Neural progenitor cell (in vitro differentiated cells): ENCODE measurements around the gene PROSER2. TPM values are rescaled to one million over a fixed set of nuclear protein-coding genes. Genes with fewer than 3 reads are reported as not detected.

ENCODE experiments used
- DNase-seq: peaks from one replicate; pipeline ENCODE4 v3.0.0-alpha.2; 2016; ENCODE audit warnings: low spot score
- H2AFZ ChIP-seq: fragments of 200-600 bp; sonication (generic); replicated peaks from 2 replicates; pipeline ENCODE4 v1.6.1; 2016; ENCODE audit warnings: antibody characterized with exemption
- H3F3A ChIP-seq: fragments of 200-600 bp; sonication (generic); 2 replicates; pipeline ENCODE4 v1.6.1; 2016; ENCODE audit warnings: antibody characterized with exemption, low read depth
- H3K27ac ChIP-seq: fragments of 200-600 bp; sonication (generic); 2 replicates; pipeline ENCODE4 v1.5.1; 2016; ENCODE audit warnings: mild to moderate bottlenecking
- H3K27me3 ChIP-seq: fragments of 200-600 bp; sonication (generic); 2 replicates; pipeline ENCODE4 v1.6.1; 2016; ENCODE audit warnings: mild to moderate bottlenecking, moderate library complexity
- H3K36me3 ChIP-seq: fragments of 200-600 bp; sonication (generic); 2 replicates; pipeline ENCODE4 v1.5.1; 2016
- H3K4me1 ChIP-seq: fragments of 200-600 bp; sonication (generic); 2 replicates; pipeline ENCODE4 v1.6.1; 2016; ENCODE audit warnings: mixed run types
- H3K4me2 ChIP-seq: fragments of 200-600 bp; sonication (generic); 2 replicates; pipeline ENCODE4 v1.6.1; 2016
- H3K4me3 ChIP-seq: fragments of 200-600 bp; sonication (generic); 2 replicates; pipeline ENCODE4 v1.5.1; 2016
- H3K79me2 ChIP-seq: fragments of 200-600 bp; sonication (generic); 2 replicates; pipeline ENCODE4 v1.6.1; 2016; ENCODE audit warnings: low read depth
- H3K9ac ChIP-seq: fragments of 200-600 bp; sonication (generic); 2 replicates; pipeline ENCODE4 v1.6.1; 2016
- H3K9me3 ChIP-seq: fragments of 200-600 bp; sonication (generic); 2 replicates; pipeline ENCODE4 v1.5.1; 2016; ENCODE audit warnings: low read depth
- H4K20me1 ChIP-seq: fragments of 200-600 bp; sonication (generic); 2 replicates; pipeline ENCODE4 v1.6.1; 2016; ENCODE audit warnings: low read depth
- H3K27ac Mint-ChIP-seq: 3 replicates; pipeline ENCODE4 v1.8.0; 2021; ENCODE audit warnings: mixed read lengths
- H3K27me3 Mint-ChIP-seq: 2 replicates; pipeline ENCODE4 v1.8.0; 2022; ENCODE audit warnings: low read depth, mild to moderate bottlenecking, inconsistent platforms, moderate library complexity, mixed read lengths; ENCODE audit not compliant: insufficient read depth
- H3K36me3 Mint-ChIP-seq: 3 replicates; pipeline ENCODE4 v1.8.0; 2021; ENCODE audit warnings: mixed read lengths
- H3K4me1 Mint-ChIP-seq: 3 replicates; pipeline ENCODE4 v1.8.0; 2021; ENCODE audit warnings: mixed read lengths
- H3K4me3 Mint-ChIP-seq: 3 replicates; pipeline ENCODE4 v1.8.0; 2021; ENCODE audit warnings: mild to moderate bottlenecking, moderate library complexity, mixed read lengths
- H3K9me3 Mint-ChIP-seq: 3 replicates; pipeline ENCODE4 v1.8.0; 2020; ENCODE audit warnings: mixed read lengths
- CTCF ChIP-seq: fragments of 200-600 bp; sonication (generic); IDR thresholded peaks from 2 replicates; pipeline ENCODE4 v1.5.1; 2017; ENCODE audit warnings: antibody characterized with exemption, mild to moderate bottlenecking
- EZH2 ChIP-seq: fragments of 200-600 bp; sonication (generic); IDR thresholded peaks from 2 replicates; pipeline ENCODE4 v1.6.1; 2017; ENCODE audit warnings: antibody characterized with exemption, mild to moderate bottlenecking, moderate library complexity
- EZH2phosphoT487 ChIP-seq: fragments of 200-600 bp; sonication (generic); IDR thresholded peaks from 2 replicates; pipeline ENCODE4 v1.6.1; 2017; ENCODE audit warnings: antibody characterized with exemption
- total RNA-seq: library from RNA; depleted of rRNA; stranded (reverse); fragments of >200 nt; gene quantifications from 2 replicates; pipeline ENCODE4 v1.2.3, GENCODE V29; 2015; ENCODE audit warnings: low replicate concordance

The PROSER2 gene
- total RNA-seq, 1 donor from 2014 or later, result 2.3 TPM

GRCh38 chr10:11810313-11810766, 12.8 kb upstream of the PROSER2 start:
- no peaks in the 10 kb centered on the region for H3K9me3 Mint-ChIP-seq

GRCh38 chr10:11810973-11811372, 12.2 kb upstream of the PROSER2 start:
- H3K27me3 ChIP-seq, result no peaks in the 10 kb centered on the region
- H3K4me3 ChIP-seq, result no peak overlapping the region
- no peaks in the 10 kb centered on the region for H3K36me3 ChIP-seq
- peak overlapping the region; percentile 38 for H3K4me2 ChIP-seq
- no peaks in the 10 kb centered on the region for H4K20me1 ChIP-seq
- Mint-ChIP-seq H3K9me3 (no peaks in the 10 kb centered on the region), H3K36me3 (no peaks in the 10 kb centered on the region), H3K4me1 (peaks cover 9% of the 10 kb centered on the region), H3K27ac (no peak overlapping the region), H3K27me3 (peaks cover 4% of the 10 kb centered on the region), H3K4me3 (no peak overlapping the region)
- peak overlapping the region; percentile 29 for H2AFZ ChIP-seq
- H3K9ac ChIP-seq, result no peak overlapping the region
- H3K4me1 ChIP-seq, result peaks cover 11% of the 10 kb centered on the region
- peaks cover 5% of the 10 kb centered on the region for H3F3A ChIP-seq
- H3K27ac ChIP-seq, result no peak overlapping the region
- TF ChIP-seq EZH2phosphoT487, result no peak
- no peak for TF ChIP-seq EZH2
- TF ChIP-seq CTCF, result no peak
- DNase-seq, result no peak
- H3K9me3 ChIP-seq, result no peaks in the 10 kb centered on the region
- no peaks in the 10 kb centered on the region for H3K79me2 ChIP-seq

More at GRCh38 chr10:11810313-11810766, 12.8 kb upstream of the PROSER2 start:
- Histone ChIP-seq H3K4me1 (peaks cover 11% of the 10 kb centered on the region), H3K36me3 (no peaks in the 10 kb centered on the region), H3K4me2 (peak overlapping the region; percentile 38), H3K27me3 (no peaks in the 10 kb centered on the region), H4K20me1 (no peaks in the 10 kb centered on the region), H3K9ac (peak overlapping the region; percentile 27), H3K27ac (no peak overlapping the region), H3K79me2 (no peaks in the 10 kb centered on the region), H3K4me3 (no peak overlapping the region), H3F3A (peaks cover 5% of the 10 kb centered on the region), H2AFZ (peak overlapping the region; percentile 29), H3K9me3 (no peaks in the 10 kb centered on the region)
- no peak overlapping the region for H3K4me3 Mint-ChIP-seq
- TF ChIP-seq EZH2phosphoT487 (no peak), EZH2 (no peak), CTCF (no peak)
- peaks cover 4% of the 10 kb centered on the region for H3K27me3 Mint-ChIP-seq
- H3K4me1 Mint-ChIP-seq, result peaks cover 9% of the 10 kb centered on the region
- H3K27ac Mint-ChIP-seq, result peak overlapping the region; percentile 84
- no peak for DNase-seq
- no peaks in the 10 kb centered on the region for H3K36me3 Mint-ChIP-seq

GRCh38 chr10:11813177-11813576, 10.0 kb upstream of the PROSER2 start:
- Histone ChIP-seq H3K27me3 (no peaks in the 10 kb centered on the region), H3K4me3 (no peak overlapping the region), H3F3A (peaks cover 5% of the 10 kb centered on the region), H3K27ac (no peak overlapping the region), H4K20me1 (no peaks in the 10 kb centered on the region), H3K36me3 (no peaks in the 10 kb centered on the region), H3K4me2 (no peak overlapping the region), H3K9me3 (no peaks in the 10 kb centered on the region), H2AFZ (no peak overlapping the region), H3K4me1 (peaks cover 11% of the 10 kb centered on the region), H3K9ac (no peak overlapping the region), H3K79me2 (no peaks in the 10 kb centered on the region)
- no peaks in the 10 kb centered on the region for H3K9me3 Mint-ChIP-seq
- TF ChIP-seq EZH2 (no peak), CTCF (no peak), EZH2phosphoT487 (no peak)
- no peak overlapping the region for H3K4me3 Mint-ChIP-seq
- DNase-seq, result no peak
- peaks cover 4% of the 10 kb centered on the region for H3K27me3 Mint-ChIP-seq
- H3K36me3 Mint-ChIP-seq, result no peaks in the 10 kb centered on the region
- H3K4me1 Mint-ChIP-seq, result peaks cover 9% of the 10 kb centered on the region
- no peak overlapping the region for H3K27ac Mint-ChIP-seq
